ENCODE measurements around the gene PTGER3. TPM values are rescaled to one million over a fixed set of nuclear protein-coding genes. Genes with fewer than 3 reads are reported as not detected.
A peak's percentile ranks its signal among the peaks of the same experiment; 100 is the strongest.
"Not testable (repeated sequence)": the region's sequence is repeated elsewhere in the genome, so short reads cannot be mapped to it uniquely, and the experiment has no call there.

Gene PTGER3
- total RNA-seq, 1 donor from 2014 or later = 1.3 TPM

DNA sequence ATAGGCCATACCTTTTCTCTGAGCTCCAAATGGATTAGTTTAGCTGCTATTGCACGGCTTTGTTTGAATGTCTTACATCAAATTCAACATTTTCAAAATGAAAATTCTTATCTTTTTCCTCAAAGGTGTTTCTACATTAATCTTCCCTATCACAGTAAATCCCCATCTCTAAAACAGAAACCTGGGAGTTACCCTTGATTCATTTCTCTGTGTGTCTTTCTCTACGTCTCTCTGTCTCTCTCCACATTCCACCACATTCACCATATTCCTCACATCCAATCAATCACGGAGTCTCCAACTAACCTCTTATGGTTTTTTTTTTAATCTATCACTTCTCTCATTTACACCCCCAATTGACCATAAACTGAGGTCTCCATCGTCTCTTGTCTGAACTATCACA is 24.1 kb downstream of the PTGER3 start:
- intact Hi-C loops (cut with DNase I) = no loop called here
- DNase-seq (no peak), ATAC-seq (ENCODE audit: poor library complexity) (no peak)

DNA sequence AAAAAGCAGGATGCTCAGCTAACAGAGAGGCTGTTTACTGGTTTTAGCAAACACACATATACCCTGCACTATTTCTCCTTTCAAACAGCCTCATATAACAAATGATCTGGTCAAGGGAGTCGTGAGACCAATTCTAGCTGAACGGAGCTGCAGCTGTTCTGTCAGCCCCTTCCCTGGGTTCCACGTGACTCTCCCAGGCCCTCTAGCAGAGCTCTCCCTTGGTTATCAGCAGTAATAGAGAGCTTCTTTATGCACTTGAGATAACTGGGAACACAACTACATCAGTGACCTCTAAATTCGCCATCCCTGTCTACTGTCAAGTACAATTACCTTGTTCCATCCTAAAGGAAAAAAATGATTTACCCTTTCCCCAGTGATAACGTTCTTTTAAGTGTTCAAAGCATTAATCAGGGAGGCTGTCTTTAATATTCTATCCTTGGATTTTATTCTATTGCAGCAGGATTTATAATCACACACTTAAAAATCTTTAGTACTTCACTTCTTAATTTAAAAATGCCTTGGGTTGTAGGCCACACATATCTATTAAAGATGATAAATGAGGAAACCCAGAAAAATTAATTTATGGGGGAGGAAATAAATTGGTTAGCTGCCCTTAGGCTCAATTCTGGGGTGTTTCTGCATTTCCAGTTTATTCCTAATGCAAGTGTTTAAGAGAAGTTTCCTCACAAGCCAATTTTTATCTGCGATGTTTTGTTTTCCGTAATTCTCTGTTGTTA is 28.2 kb downstream of the PTGER3 start:
- ATAC-seq (ENCODE audit: poor library complexity) = peak; percentile 89
- intact Hi-C loops (cut with DNase I) = no loop called here
- no peak for DNase-seq

DNA sequence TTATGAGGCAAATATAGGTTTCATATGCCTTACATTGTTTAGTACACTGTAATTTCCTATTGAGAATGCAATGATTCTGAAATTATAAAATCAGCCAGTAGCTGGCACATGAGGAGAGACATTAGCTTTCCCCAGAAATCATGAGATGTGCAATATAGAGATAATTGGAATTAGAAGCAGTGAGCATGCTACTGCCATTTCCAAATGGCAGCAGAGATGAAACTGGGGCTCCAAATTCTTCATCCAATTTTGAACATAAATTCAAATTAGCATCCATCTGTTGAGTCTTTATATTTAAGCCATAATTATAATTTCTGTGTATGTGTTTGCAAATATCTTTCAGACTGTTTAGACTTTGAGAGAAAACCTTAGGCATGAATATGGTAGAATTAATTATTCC is 28.8 kb downstream of the PTGER3 start:
- intact Hi-C loops (cut with DNase I) = no loop called here
- DNase-seq (no peak), ATAC-seq (ENCODE audit: poor library complexity) (no peak)

DNA sequence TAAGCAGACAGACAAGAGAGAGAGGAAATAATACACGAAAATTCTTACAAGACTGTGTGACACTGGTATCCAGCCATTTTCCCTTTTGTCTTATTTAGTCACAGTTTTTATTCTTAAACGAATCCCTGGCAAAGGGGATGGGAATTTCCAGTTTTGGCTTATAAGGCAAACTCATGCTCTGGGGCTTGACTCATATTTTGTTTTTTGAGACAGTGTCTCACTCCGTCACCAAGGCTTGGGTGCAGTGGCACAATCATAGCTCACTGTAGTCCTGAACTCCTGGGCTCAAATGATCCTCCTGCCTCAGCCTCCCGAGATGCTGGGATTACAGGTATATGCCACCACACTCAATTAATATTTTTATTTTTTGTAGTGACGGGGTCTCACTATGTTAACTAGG is 31.9 kb downstream of the PTGER3 start:
- intact Hi-C loops (cut with DNase I) = no loop called here
- ATAC-seq (ENCODE audit: poor library complexity) = no peak
- DNase-seq = no peak

DNA sequence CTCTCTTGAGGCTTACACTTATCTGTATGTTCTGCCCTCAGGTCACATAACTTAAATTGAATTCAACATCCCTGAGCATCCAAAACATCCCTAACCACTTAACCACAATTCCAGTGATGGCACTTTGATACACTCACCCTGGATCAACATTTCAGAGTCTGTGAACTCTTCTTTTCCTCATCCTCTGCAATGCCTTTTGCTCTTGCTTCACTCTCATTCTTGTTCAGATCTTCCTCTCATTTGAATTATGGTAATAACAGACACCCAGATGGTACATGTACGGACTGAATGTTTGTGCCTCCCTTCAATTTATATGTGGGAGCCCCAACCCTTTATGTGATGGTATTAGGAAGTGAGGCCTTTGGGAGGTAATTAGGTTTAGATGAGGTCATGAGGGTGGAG is 33.4 kb downstream of the PTGER3 start:
- intact Hi-C loops (cut with DNase I) = no loop called here
- DNase-seq (no peak), ATAC-seq (ENCODE audit: poor library complexity) (no peak)

DNA sequence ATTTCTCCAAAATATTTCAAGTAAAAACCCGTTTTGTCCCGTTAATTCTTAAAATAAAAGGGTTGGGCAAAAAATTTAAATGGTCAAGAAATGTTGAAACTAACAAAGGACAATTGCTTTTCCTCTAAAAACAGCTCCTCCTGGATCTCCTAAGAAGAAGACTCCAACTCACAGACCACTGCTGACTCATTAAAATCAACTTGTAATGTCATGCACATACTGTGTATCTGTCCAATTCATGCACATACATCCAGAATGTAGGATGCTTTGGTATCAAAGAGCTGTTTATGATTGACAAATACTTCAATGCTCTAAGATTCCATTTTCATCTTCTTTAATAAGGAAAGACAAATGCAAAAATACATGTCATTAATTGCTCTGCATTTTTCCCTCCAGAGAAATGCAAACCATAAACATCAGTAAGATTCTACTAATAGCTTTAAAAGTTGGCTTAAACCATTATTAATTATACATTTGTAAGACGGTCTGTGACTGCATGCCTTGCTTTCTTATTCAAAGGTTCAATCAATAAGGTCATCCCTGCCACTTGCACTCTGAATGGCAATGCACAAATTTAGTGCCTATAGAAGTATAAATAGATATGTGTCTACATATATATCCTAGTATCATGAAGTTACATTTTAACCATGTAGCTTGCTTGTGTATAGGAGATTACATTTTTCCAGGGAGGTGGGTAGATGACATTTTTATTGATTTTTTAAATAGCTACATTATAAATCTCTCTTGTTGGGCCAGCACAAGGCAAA is 44.7 kb downstream of the PTGER3 start:
- intact Hi-C loops (cut with DNase I) = no loop called here
- DNase-seq = no peak
- no peak for ATAC-seq (ENCODE audit: poor library complexity)

DNA sequence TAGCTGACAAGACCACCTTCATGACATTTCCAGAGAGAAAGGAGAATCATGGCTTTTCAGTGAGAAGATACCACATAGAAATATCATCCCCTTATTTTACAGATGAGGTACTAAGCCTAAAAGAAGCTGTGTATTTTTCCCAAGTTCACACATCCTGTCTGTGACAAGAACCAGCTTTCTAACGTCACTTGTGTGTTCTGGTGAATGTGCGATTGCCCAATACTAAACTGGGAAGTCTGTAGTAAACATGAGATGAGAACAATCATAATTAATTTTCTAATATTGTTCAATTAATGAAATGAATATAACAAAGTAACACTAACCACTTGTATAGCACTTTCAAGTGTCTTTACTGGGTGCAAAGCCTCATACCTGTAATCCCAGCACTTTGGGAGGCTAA is 46.0 kb downstream of the PTGER3 start:
- intact Hi-C loops (cut with DNase I) = no loop called here
- ATAC-seq (ENCODE audit: poor library complexity) = no peak
- no peak for DNase-seq

DNA sequence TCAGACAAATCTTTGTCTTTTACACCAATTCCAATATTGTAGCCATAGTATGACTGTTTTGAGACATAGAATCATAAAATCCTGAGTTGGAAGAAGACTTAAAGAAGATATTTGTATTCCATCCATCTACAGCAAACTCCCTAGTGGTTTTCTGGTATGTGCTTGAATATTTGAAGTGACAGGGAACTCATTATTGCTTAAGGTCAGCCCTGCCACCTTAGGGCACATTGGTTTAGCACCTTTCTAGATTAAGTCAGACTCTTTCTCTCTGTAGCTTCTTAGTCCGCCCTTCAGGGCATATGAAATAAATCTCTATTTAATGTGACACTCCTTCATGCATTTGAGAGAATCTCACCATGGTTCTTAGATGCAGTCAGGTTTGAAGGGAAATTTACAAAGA is 49.8 kb downstream of the PTGER3 start:
- no peak for DNase-seq
- no peak for ATAC-seq (ENCODE audit: poor library complexity)
- intact Hi-C loops (cut with DNase I) = no loop called here

DNA sequence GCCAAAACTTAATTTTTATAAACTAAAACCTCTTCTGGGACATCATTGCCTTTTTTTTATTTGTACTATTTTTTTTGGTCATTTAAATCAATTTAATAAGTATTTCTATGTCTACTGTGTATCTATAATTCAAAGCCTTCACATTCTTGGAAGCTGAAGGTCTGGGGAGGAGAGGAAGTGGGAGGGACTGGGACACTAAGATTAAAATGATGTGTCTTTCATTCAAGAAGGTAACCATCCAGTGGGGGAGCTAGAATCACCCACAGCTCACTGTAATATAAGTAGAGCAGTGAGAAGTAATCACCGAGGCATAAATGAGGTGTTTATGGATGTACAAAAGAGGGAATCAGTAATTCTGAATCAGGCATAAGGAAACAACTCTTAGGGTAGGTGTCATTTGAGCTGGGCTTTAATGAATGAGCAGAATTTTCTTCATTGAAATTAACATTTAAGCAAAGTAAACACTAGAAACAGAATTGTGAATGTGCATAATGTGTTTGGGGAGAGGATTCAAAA is 52.8 kb downstream of the PTGER3 start:
- DNase-seq = no peak
- intact Hi-C loops (cut with DNase I) = no loop called here

DNA sequence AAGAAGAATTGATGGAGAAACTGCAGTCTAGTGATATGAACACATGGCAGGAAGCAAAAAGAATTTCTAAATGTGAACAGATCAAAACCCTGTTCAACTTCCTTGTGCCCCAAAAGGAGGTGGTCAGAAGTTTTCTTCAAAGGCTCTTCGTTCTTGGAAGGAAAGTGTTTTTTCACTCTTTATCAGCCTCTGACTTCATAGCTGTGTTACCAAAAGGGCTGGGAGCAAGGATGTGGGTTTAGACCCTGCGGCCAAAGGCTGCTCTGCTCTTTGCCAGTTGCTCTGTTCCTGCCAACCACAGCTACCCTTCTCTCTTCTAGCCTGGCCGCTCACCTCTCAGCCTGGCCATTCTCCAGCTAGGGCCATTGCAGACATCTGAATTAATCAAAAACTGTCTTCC is 53.8 kb downstream of the PTGER3 start:
- intact Hi-C loops (cut with DNase I) = no loop called here
- ATAC-seq (ENCODE audit: poor library complexity) (no peak), DNase-seq (no peak)

More for the DNA sequence above, 52.8 kb downstream of the PTGER3 start:
- ATAC-seq (ENCODE audit: poor library complexity) = no peak

DNA sequence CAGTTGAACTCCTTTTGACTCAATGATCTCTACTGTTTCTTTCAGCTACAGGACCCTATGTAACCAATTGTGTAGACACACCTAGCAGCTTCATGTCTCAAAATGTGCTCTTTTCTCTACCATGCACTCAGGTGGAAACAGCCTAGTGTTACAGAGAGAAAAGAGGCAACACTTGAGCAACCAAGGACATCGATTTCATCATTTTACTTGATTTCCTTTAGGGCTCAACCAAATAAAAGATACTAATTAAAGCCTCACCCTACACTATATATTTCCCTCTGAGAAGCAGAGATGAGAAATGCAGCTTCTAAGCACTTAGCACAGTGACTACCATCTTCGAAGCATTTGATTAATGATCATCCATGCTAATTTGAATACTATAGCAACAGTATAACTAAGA is 55.1 kb downstream of the PTGER3 start:
- no peak for ATAC-seq (ENCODE audit: poor library complexity)
- intact Hi-C loops (cut with DNase I) = no loop called here
- no peak for DNase-seq

DNA sequence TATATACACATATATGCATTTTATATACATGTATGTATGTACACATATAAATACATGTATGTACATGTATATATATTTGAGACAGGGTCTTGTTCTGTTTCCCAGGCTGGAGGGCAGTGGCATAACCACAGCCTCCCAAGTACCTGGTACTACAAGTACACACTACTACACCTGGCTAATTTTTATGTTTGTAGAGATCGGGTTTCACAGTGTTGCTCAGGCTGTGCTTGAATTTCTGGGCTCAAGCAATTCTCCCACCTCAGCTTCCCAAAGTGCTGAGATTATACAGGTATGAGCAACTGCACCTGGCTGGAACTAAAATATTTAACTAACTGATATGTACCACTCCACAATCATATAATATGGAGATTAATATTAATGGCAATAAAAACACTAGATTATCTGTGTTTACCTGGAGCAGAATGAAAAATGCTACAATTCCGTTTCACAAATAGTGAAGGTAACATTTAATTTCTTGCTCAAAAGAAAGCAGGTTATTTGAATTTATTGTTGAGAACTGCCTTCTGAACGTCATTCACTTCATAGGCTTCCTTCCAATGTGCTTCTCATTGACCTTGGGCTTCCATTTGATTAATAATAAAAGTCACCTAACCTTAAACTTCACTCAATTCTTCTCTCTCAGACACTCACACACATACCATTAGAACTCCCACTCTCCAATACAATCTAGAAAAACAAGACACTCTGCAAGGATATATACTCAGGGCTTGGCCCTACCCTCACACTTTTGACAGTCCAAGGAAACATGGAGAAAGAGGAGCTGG is 57.0 kb downstream of the PTGER3 start:
- DNase-seq = no peak
- intact Hi-C loops (cut with DNase I) = no loop called here
- no peak for ATAC-seq (ENCODE audit: poor library complexity)

DNA sequence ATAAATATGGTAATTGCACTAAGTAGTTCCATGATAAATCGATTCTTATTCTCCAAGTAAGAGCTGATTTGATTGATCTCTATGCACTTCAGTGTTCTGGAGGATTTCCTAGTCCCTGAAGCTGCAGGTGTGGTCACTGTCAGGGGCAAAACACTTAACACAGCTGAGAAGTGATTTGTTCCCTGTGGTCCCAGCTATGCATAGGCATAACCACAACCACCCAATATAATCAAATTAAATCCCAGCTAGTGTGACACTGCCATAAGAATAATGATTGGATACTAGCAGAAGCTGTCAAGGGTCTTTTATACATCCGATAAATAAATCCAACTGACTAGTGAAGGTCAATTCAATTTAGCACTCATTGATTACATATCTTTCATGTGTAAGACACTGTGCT is 60.1 kb downstream of the PTGER3 start:
- intact Hi-C loops (cut with DNase I) = no loop called here
- ATAC-seq (ENCODE audit: poor library complexity) (no peak), DNase-seq (no peak)

DNA sequence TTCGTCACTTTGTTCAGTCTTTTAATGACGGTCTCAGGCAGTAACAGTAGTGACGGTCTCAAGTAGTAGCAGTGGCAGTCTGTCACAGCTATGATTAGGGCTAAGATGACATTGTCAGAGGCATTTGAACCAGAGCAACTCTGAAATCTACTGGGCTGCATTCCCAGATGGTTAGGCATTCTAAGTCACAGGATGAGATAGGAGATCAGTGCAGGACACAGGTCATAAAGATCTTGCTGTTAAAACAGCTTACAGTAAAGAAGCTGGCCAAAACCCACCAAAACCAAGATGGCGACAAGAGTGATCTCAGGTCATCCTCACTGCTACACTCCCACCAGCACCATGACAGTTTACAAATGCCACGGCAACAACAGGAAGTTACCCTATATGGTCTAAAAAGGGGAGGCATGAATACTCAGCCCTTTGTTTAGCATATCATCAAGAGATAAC is 61.8 kb downstream of the PTGER3 start:
- DNase-seq; ATAC-seq (ENCODE audit: poor library complexity); intact Hi-C loops (cut with DNase I): not testable (repeated sequence)

DNA sequence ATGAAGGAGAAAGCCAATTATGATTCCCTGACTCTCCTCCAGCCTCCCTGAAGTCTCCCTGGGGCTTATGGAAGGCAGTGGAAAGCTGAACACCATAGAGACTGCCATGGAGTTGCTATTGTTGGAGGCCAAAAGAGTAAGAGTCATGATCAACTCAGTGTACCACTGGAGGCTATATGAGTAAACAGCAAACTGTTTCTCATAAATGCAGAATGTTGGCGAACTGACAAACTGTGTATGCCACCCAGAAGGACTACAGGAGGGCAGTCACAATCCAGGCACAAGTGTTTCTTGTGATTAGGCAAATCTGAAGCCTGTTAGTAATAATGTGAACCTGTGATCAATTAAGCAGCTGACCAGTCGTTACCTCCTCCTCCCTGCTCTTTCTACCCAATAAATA is 62.3 kb downstream of the PTGER3 start:
- ATAC-seq (ENCODE audit: poor library complexity); DNase-seq; intact Hi-C loops (cut with DNase I): not testable (repeated sequence)

DNA sequence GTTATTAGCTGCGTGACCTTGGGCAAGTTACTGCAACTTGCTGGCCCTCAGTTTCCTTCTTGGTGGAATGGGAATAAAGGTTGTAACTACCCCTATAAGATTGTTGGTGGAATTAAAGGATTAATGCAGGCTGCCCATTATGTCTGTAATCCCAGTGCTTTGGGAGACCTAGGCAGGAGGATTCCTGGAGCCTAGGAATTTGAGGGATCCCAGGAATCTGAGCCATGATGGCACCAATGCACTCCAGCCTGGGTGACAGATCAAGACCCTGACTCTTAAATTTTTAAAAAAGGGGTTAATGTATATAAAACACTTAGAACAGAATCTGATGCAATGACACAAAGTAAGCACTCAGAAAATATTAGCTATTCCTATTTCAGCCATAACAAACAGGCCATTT is 67.3 kb downstream of the PTGER3 start:
- ATAC-seq (ENCODE audit: poor library complexity) (no peak), DNase-seq (no peak)
- intact Hi-C loops (cut with DNase I) = no loop called here

DNA sequence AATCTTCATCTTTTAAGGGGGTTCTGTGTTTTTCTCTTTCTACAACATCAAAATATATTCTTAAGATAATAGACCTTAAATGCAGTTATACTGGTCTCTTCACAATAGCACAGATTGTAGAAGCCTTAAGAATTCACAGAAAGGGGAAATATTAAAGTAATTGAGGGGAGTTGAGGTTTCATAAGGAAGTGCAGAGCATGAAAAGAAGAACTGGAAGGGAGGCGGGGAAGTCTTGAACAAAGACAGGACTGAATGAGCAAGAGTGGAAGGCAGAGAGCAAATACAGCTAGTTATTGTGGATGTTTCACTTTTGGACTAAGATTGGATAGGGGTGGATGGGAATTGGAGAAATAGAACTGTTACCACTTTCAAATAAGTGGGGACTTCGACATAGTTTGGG is 67.7 kb downstream of the PTGER3 start:
- DNase-seq (no peak), ATAC-seq (ENCODE audit: poor library complexity) (peak; percentile 61)
- intact Hi-C loops (cut with DNase I) = no loop called here

DNA sequence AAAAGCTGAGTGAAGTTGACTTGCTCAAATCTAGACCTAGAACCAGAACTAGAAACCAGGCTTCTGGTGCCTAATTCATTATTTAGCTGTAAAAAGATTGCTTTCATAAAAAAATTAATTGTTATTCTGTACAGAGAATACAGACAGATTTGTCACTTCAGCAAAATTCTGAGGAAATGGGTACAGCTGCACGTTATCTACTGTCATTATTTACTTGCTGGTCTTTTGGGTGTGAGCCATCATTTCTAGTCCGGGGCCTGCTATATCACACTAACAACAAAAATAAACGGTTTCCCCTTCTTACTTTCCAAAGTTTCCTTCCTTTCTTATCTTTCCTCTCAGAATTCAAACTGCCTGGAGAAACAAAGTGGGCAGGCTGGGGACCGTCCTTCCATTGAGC is 68.3 kb downstream of the PTGER3 start:
- no peak for ATAC-seq (ENCODE audit: poor library complexity)

DNA sequence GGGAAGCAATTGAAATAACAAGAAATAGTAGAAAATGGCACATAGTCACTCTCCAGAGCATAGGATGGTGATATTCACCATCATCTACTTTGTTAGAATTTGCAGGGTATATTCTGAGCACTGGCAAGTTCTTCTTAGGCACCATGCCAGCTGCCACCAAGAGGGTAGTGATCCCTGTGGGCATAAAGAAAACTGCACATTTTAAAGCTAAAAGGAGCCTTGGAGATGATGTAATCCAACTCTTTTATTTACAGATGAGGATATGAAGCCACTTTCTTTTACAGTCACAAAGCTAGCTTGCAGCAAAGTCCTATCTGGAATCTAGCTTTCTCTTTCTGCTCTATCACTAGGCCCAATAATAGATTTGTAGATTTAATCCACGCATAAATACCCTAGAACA is 69.0 kb downstream of the PTGER3 start:
- ATAC-seq (ENCODE audit: poor library complexity) (no peak), DNase-seq (no peak)
- intact Hi-C loops (cut with DNase I) = no loop called here

More for the DNA sequence above, 68.3 kb downstream of the PTGER3 start:
- intact Hi-C loops (cut with DNase I) = no loop called here
- DNase-seq = no peak
